HG02943 (cell line): Measurements from ENCODE around the gene DNAJB13.

Experiments used
- ATAC-seq: cut with Tn5 transposase; IDR thresholded peaks from one replicate; pipeline ENCODE4 v1.9.1; 2021; ENCODE audit warnings: mild to moderate bottlenecking, low read depth, moderate library complexity; ENCODE audit not compliant: unreplicated experiment

Gene DNAJB13

DNA sequence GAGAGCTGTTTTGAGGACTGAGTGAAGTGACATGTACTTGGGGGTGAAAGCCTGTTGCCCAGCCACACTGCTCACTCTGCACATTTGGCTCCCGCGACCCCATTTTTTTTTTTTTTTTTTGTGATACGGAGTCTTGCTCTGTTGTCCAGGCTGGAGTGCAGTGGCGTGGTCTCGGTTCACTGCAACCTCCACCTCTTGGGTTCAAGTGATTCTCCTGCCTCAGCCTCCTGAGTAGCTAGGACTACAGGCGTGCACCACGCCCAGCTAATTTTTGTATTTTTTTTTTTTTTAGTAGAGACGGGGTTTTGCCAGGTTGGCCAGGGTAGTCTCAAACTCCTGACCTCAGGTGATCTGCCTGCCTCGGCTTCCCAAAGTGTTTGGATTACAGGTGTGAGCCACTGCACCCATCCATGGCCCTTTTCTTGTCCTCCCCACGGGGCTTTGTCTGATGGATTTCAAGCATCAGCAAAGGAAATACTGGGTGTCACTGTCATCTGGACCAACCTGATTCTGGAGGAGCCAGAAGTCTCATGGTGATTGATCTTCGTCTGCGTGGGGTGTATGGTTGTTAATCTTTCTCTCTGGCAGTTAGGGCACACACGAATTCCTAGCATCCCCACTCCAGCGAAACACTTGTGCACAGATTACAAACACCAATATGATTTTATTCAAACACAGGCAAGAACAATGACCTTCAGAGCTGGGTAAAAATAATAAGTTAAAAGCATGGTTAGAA lies 61.4 kb downstream of the DNAJB13 start:
- ATAC-seq: no peak

DNA sequence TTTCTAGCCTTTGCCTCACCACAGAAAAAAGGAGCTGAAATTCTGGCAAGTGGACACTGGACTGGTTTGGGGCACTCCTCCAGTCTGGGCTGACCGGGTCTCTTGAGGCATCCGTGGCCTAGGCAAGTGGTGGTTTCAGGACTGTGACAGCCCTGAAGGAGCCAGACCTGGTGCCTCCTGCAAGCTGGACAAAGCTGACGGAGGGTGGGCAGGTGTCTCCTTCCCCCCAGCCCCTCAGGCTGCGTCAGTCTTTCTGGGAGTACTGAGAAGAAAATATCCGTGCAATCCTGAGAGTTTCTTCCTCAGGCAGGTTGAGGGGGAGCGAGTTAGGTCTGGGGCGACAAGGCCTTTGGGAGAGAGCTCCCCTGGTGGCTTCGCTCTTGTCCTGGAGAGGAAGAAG lies 62.3 kb downstream of the DNAJB13 start:
- ATAC-seq: no peak

DNA sequence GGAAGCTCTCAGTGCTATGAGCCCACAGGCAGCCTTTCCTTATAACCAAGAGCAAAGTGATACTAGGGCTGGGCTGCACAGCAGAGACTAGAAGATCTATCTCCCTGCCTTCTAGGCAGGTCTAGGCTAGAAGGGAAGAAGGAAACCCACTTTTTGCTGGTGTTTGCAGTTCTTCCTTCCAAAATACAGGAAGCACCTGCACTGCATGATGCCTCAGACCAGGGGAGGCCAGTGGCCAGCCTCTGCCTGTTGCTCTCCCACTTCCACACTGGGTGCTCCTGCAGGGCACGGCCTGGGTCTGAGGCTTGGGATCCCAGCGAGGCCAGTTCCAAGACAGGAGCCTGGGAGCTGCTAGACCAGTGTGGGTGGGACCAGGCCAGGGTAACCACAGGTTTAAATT lies 64.1 kb downstream of the DNAJB13 start:
- ATAC-seq: no peak

DNA sequence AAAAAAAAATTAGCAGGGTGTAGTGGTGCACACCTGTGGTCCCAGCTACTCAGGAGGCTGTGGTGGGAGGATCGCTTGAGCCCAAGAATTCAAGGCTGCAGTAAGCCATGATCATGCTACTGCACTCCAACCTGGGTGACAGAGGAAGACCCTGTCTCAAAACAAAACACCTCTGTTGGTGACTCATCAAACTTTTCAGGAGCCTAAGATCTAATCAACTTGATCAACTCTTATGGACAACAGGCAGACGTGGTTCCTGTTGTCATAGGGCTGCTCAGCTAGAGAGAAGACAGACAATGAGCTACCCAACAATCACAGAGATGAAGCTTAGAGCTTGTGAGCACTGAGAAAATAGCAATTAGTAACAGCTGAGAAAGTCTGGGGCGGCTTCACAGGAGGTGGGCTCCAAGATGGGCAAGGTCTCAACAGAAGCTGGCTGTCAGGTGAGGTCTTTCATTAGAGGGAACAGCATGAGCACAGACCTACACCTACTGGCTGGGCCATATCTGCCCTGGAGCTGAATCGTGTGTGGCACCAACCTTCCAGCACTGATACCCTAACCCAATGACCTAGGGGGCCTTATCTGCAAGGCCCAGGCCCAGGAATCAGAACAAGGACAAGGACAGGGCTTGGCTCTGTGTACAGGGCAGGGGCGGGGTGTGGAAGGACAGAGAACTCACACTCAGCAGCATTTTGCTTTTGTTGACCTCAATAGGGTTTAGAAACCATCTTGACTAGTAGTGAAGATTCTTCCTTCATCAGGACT lies 65.3 kb downstream of the DNAJB13 start:
- no peak for ATAC-seq

DNA sequence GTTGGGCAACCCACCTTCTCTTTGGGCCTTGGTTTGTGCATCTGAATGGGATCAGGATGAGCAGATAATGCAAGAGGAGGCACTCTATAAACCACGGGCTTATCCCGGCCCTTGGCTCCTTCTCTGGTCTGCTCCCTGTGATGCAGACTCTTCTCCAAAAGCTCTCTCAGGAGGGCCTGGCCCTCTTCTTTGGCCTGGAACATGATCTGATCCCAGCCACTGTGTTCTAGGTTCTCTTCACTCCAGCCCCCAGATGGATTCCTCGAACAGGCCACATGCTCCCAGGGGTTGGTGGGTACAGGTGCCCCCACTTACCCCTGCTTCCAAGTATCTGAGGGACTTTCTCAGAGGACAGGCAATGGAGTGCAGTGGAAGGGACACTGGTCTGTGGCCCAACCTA lies 66.8 kb downstream of the DNAJB13 start:
- ATAC-seq: no peak

DNA sequence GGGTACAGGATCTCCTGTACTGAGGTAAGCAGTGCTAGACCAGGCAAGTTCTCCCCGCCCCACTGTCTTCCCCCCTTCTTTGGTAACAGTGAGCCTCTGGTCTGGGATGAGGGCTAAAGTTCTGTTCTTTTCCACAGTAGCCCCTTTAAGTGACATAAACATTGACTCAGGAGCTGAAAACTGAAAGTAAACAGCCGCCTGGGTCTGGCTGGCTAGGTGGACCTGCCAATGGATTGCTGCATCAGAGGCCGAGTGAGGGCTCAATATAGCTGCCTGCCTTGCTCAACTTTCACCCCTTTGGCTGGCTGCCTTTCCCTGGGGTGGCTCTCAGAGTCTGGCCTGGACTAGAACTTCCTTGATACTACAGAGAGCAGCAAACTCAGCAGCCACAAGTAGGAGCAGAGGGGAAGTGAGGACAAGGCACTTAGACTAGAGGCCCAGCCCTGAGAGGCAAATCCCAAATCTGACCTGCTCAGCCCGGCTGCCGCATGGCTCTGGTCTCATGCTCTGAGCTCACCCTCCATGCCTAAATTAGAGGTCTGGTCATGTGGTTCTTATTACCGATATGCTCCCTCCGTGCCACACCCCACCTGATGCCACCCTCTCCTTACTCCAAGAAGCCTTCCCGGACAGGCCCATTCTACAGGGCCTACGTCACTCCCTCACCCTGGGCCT lies 67.6 kb downstream of the DNAJB13 start:
- no peak for ATAC-seq

DNA sequence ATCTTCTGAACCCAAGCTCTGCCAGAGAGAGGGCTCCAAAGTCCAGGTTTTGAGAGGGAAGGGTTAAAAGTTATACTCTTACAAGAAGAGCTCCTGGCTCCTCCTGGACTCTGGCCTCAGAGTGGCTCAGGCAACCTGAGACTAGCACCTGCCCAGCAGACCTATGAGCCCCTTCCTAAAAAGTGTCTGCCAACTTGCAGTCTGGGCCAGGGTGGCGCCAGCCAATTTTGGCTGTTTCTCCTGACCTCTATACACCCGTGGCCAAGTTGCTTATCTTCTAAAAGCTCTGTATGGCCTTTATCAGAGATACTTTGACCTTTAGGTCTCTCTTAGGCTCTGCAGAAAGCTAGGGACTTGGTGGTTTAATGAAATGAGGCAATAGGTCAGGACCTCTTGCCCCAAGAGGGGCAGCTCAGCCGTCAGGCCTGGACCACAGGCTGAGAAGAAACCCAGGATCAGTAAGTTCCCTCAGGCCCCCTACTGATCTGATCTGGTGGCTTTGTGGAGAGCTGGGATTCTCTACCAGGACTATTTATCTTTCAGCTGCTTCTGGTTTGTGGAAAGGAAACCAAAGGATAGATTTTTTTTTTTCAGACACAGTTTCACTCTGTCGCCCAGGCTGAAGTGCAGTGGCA lies 68.4 kb downstream of the DNAJB13 start:
- no peak for ATAC-seq

DNA sequence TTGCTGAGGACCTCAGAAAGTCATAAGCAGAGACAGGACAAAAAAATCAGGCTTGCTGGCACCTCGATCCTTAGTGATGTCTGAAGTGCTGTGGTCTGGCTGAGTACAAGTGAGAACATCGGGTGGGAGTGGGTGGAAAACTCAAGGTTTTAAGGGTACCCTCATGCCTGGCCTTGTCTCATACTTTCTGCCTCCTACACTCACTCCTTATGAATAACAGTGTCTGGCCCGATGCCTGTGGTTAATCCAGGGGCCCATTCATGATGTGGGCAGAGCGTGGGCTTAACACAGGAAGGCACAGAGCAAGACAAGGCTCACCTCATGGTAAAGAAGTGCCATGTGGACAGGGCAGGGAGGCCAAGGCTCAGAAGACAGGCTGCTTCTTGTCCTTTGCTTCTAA lies 69.0 kb downstream of the DNAJB13 start:
- ATAC-seq: no peak
